Measurements from ENCODE around the gene CORO7.

CORO7 gene

DNA sequence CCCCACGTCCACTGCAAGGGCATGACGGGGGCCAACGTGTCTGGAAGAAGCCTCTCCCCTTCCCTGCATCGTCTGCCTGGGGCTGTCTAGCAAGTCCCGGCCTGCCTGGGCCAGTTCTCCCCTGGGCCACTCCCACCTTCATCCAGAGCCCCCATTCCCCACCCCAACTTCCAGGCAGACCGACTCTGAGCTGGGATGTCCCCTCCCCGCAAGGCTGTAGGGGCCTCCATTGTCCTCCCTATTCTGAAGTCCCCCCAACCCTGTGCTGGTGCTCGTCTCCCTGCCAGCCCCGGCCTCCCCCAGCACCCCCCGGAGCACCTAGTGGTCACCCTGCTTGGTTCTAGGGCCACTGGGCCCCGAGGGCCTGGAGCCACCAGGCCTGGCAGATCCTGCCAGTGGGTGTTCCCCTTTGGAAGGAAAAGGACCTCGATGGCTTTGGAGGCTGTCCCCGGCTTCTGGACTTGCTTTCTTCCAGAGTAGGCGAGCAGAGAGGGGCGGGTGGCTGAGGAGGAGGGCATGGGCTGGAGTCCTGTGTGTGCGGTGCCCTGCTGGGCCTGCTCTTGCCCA lies 95.7 kb downstream of the CORO7 start:
- DNase-seq (ENCODE audit: low spot score), result no peak

GRCh38 chr16:4319454-4320421 lies 96.7 kb downstream of the CORO7 start:
- no peak for DNase-seq (ENCODE audit: low spot score)

DNA sequence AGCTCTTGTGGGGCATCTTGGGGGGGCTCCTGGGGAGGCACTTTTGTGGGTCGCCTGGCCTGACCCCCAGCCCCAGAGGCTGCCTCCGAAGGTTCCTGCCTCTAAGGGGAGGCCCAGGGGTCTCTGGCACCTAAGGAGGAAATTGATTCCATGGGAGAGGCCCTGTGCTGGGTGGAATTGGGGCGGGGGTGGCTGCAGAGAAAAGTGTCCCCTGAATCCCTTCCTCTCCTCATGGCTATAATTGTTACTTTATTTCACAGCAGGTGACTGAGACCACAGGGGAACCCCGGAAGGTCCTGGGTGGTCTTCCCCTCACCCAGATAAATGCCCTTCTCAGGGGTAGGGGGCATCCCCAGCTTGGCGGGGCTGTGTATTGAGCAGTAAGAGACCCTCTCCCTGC lies 97.4 kb downstream of the CORO7 start:
- DNase-seq (ENCODE audit: low spot score), result no peak

DNA sequence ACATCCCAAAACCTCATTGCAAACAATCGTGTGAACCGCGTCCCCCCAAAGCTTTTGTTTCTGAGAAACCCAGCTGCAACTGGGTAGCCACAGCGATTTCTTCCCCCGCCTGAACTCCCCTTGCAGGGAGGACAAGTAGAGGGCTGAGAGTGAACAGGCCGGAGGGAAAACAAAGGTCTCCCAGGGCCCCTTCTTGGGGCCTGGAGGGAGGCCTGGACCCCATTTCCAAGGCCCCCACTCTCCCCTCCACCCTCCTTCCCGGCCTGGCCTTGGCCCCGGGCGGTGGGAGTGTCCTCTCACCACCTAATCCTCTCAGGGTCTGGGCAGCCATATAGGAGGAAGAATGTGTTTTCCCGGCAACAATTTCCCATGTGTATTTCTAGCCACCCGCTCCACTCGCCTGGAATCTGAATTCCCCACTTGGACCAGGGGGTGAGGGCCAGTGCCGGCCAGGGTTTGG lies 97.9 kb downstream of the CORO7 start:
- no peak for DNase-seq (ENCODE audit: low spot score)

GRCh38 chr16:4317532-4318450 lies 98.6 kb downstream of the CORO7 start:
- DNase-seq (ENCODE audit: low spot score), result no peak

DNA sequence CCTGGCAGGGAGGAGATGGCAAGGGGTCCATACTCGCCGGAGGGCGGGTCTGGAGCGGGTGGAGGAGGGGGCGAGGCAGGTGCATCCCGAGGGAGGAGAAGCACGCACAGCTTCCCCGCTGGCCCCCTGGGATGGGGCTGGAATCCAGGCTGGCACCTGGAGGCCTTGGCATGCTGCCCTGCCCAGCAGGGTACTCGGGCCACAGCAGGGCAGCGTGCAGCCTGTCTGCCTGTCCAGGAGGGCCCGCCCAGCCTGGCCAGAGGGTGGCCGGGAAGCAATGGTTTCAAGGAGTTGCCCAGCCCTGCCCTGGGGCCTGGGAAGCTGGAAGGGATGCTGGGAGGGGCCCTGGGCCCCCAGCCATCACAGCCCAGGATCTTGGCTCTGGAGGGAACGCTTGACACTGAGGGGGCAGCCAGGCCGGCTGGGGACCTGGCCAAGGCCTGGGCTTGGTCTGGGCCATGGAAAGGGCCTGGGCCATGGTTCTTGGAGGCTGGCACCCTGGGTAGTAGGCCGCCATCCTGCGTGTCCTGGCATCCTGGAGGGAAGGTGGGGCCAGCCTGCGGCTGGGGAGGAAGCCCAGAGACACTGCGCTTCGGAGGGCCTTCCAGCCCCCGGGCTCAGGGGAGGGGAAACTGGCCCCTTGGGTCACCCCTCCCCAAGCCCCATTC lies 99.4 kb downstream of the CORO7 start:
- DNase-seq (ENCODE audit: low spot score), result no peak

- DNase-seq (ENCODE audit: low spot score), result no peak
Observed at GRCh38 chr16:4316108-4316863, 100.1 kb downstream of the CORO7 start.

GRCh38 chr16:4315186-4316107 lies 100.9 kb downstream of the CORO7 start, which contains the start of gene GLIS2:
Gene GLIS2 (plus strand): TSS chr16:4316067. CDS start chr16:4332281, 16,214 bp downstream.
- DNase-seq (ENCODE audit: low spot score), result no peak

GRCh38 chr16:4314532-4315185 lies 101.7 kb downstream of the CORO7 start:
- DNase-seq (ENCODE audit: low spot score), result no peak

DNA sequence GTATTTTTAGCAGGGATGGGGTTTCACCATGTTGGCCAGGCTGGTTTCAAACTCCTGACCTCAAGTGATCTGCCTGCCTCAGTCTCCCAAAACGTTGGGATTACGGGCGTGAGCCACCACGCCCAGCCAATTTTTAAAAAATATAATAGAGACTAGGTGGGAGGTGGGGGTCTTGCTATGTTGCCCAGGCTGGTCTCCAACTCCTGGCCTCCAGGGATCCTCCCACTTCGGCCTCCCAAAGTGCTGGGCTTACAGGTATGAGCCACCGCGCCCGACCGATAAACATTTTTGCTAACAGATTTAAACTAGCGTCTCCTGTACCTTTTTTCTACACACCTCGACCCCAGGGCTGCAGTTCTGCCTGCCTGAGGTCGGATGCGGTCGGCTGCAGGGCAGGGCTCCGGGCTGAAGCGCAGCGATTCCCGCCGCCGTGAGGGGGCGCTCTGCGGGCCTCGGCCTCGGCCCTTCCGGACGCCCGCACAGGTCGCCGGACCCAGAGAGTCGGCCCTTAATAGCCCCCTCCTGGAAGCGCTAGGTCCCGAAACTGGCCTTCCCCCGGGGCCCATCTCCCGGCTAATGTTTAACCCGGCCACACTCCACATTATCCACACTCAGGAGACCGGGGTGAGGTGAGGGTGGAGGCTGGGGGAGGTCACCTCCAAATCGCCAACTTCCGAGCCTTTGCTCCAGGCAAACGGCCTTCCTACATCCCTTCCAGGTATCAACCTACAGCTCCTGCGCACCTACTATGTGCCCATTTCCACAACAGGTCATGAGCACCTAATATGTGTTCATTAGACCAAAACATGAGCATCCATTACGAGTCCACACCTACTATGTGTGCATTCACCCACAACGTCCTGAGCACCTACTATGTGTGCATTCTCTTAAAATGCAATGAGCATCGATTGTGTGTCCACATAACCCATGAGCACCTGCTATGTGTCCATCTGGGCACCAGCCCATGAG lies 102.5 kb downstream of the CORO7 start:
- peak; percentile 29 for DNase-seq (ENCODE audit: low spot score)

- no peak for DNase-seq (ENCODE audit: low spot score)
Observed at GRCh38 chr16:4309833-4310266, 106.5 kb downstream of the CORO7 start.

GRCh38 chr16:4309102-4309832 lies 107.1 kb downstream of the CORO7 start:
- DNase-seq (ENCODE audit: low spot score), result no peak

DNA sequence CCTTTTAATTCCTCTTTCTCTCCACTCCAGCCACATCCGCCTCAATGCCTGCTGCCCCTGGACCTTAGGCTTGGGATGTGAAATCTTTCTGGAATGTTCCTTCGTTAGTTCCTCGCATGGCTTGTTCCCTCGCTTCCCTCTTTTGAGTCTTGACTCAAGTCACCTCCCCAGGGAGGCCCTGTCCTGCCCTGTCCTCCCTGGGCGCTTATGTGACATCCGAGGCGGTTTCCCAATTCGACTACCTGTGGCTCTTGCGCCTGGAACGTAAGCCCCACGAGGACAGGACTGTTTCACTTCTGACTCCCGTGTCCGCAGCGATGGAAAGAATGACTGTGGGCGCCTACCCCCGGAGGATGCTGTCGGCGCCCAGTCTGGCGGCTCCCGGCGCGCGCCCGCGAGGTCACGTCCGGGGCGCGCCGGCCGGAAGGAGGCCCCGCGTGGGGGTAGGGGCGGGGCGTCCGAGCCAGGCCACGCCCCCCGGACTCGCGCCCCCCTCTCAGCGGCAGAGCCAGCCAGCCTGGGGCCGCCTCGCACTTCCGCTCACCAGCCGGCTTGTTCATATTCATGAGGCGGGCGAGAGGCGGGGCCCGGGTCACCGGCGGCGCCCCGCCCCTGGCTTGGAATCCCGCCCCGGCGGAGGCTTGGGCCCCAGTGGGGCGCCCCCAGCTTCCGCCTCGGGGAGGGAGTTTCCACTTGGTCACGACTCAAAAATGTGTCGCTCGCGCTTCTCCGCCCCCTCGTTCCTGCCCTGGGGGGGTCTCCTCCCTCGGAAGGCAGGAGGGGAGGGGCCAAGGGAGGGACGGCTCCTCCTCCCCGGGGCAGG lies 109.0 kb downstream of the CORO7 start:
- peak; percentile 93 for DNase-seq (ENCODE audit: low spot score)

DNA sequence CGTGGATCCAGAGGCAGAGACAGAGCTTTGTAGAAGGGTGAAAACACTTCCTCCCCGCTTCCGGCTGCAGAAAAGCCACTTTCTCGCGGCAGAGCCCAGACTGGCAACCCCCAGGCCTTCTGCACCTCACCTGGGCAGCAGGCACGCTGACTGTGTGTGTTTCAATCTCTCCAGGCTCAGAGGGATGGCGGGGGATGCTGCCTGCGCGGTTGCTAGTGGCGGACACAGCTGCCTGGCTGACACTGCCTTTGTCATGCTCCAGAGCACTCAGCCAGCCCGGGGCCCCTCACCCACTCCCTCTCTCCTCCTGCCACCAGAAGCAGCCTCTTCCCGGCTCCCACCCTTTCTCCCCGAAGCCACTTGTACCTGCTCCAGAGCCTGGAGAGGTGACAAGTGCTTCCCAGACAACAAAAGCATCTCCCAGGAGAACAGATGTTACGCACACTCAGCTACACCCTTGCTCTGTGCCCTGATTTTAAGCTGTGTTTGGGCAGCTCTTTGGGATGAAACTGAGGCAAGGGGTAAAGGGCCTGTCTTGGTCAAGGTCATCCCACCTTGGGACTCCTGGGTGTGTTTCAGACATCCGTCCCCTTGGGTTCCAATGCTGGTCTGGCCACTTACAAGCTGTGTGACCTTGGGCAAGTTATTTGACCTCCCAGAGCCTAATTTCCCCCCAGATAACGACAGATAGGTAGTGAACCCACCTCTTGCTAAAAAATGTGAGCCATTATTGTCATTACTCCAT lies 109.8 kb downstream of the CORO7 start:
- DNase-seq (ENCODE audit: low spot score), result no peak
